Coronary artery (tissue), 2 donors: ENCODE measurements around the gene UBD.
A peak's percentile ranks its signal among the peaks of the same experiment; 100 is the strongest.

Experiments
- DNase-seq: peaks from one replicate; pipeline ENCODE4 v3.0.0-alpha.2; 2017; ENCODE audit warnings: low spot score
- H3K27ac ChIP-seq, 2 donors: fragments of 200-600 bp; sonication (generic); one replicate each; pipeline ENCODE4 v1.5.1; 2016 to 2019
- H3K4me3 ChIP-seq: fragments of 200-600 bp; sonication (generic); 2 replicates; pipeline ENCODE4 v1.5.1; 2016; ENCODE audit warnings: mild to moderate bottlenecking, moderate library complexity
- CTCF ChIP-seq: fragments of 200-600 bp; sonication (generic); IDR thresholded peaks from one replicate; pipeline ENCODE4 v1.5.1; 2019; ENCODE audit warnings: antibody characterized with exemption

The UBD gene

GRCh38 chr6:29561606-29562181, 2.2 kb upstream of the UBD start:
- no peak for TF ChIP-seq CTCF
- Histone ChIP-seq H3K27ac (no peak overlapping the region), H3K4me3 (no peak overlapping the region)
- no peak for DNase-seq

GRCh38 chr6:29561091-29561490, 1.6 kb upstream of the UBD start:
- no peak for TF ChIP-seq CTCF
- Histone ChIP-seq H3K27ac (no peak overlapping the region), H3K4me3 (no peak overlapping the region)
- no peak for DNase-seq

- no peak for TF ChIP-seq CTCF
- no peak for DNase-seq
- H3K4me3 ChIP-seq, result no peak overlapping the region
- no peak overlapping the region for H3K27ac ChIP-seq
Observed at GRCh38 chr6:29558439-29559079, 973 bp downstream of the UBD start.

GRCh38 chr6:29557320-29557719, 2.2 kb downstream of the UBD start:
- TF ChIP-seq CTCF, result no peak
- no peak for DNase-seq
- H3K4me3 ChIP-seq, result no peak overlapping the region
- no peak overlapping the region for H3K27ac ChIP-seq

GRCh38 chr6:29554764-29555163, 4.8 kb downstream of the UBD start:
- no peak overlapping the region for H3K27ac ChIP-seq
- no peak for DNase-seq

GRCh38 chr6:29553268-29554057, 6.1 kb downstream of the UBD start:
- no peak overlapping the region for H3K27ac ChIP-seq
- TF ChIP-seq CTCF, result no peak

More at GRCh38 chr6:29554764-29555163, 4.8 kb downstream of the UBD start:
- TF ChIP-seq CTCF, result no peak
- H3K4me3 ChIP-seq, result no peak overlapping the region

More at GRCh38 chr6:29553268-29554057, 6.1 kb downstream of the UBD start:
- peak overlapping the region; percentile 70 for H3K4me3 ChIP-seq
- no peak for DNase-seq
